ENCODE measurements around the gene PUDP. TPM values are rescaled to one million over a fixed set of nuclear protein-coding genes. Genes with fewer than 3 reads are reported as not detected.
"Not testable (repeated sequence)": the region's sequence is repeated elsewhere in the genome, so short reads cannot be mapped to it uniquely, and the experiment has no call there.

The PUDP gene
- total RNA-seq, 1 donor from 2014 or later = 18.4 TPM

GRCh38 chrX:7019555-7019954 is 128.4 kb downstream of the PUDP start:
- Mint-ChIP-seq H3K27me3 (ENCODE audit: unreplicated experiment) (no peaks in the 10 kb centered on the region), H3K36me3 (ENCODE audit: unreplicated experiment) (no peaks in the 10 kb centered on the region), H3K4me1 (ENCODE audit: unreplicated experiment) (no peaks in the 10 kb centered on the region), H3K9me3 (ENCODE audit: unreplicated experiment) (no peaks in the 10 kb centered on the region), H3K27ac (ENCODE audit: unreplicated experiment) (no peak overlapping the region), H3K4me3 (ENCODE audit: unreplicated experiment) (no peak overlapping the region)
- DNase-seq (ENCODE audit: extremely low spot score, unreplicated experiment) = no peak
- TF ChIP-seq, protein P1, sequence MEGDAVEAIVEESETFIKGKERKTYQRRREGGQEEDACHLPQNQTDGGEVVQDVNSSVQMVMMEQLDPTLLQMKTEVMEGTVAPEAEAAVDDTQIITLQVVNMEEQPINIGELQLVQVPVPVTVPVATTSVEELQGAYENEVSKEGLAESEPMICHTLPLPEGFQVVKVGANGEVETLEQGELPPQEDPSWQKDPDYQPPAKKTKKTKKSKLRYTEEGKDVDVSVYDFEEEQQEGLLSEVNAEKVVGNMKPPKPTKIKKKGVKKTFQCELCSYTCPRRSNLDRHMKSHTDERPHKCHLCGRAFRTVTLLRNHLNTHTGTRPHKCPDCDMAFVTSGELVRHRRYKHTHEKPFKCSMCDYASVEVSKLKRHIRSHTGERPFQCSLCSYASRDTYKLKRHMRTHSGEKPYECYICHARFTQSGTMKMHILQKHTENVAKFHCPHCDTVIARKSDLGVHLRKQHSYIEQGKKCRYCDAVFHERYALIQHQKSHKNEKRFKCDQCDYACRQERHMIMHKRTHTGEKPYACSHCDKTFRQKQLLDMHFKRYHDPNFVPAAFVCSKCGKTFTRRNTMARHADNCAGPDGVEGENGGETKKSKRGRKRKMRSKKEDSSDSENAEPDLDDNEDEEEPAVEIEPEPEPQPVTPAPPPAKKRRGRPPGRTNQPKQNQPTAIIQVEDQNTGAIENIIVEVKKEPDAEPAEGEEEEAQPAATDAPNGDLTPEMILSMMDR (IDR thresholded peaks at IDR 0.05) = no peak

DNA sequence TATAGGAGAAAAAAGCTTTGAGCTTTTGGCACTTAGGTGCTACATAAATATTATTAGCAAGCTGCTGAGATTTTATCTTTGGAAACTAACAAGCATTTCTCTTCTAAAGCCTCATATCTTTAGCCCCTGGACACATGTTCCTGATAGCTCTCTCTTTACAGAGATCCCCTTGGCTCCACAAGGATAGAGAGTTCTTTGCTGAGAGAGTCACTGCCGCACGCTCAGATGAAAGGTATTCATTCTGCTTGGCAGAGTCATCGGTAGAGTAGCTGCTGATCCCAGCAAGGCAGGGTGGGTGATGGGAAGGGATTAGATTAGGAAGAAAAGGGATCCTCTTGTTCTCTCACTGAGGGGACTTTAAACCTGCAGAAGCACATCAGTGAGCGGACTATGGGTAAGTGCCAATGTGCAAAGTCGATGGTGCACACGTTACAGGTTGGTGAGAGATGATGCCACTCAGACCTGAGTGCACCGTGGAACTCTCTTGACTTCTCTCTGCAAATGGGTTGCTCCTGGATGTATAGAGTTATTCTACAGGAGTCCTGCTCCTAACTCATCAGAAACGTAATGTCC is 135.6 kb downstream of the PUDP start:
- not testable (repeated sequence) for DNase-seq (ENCODE audit: extremely low spot score, unreplicated experiment); H3K4me1 Mint-ChIP-seq (ENCODE audit: unreplicated experiment); H3K36me3 Mint-ChIP-seq (ENCODE audit: unreplicated experiment); H3K4me3 Mint-ChIP-seq (ENCODE audit: unreplicated experiment); H3K9me3 Mint-ChIP-seq (ENCODE audit: unreplicated experiment); H3K27ac Mint-ChIP-seq (ENCODE audit: unreplicated experiment); H3K27me3 Mint-ChIP-seq (ENCODE audit: unreplicated experiment)

- H3K4me3 Mint-ChIP-seq (ENCODE audit: unreplicated experiment); H3K27ac Mint-ChIP-seq (ENCODE audit: unreplicated experiment); H3K9me3 Mint-ChIP-seq (ENCODE audit: unreplicated experiment); H3K36me3 Mint-ChIP-seq (ENCODE audit: unreplicated experiment); DNase-seq (ENCODE audit: extremely low spot score, unreplicated experiment); H3K27me3 Mint-ChIP-seq (ENCODE audit: unreplicated experiment); H3K4me1 Mint-ChIP-seq (ENCODE audit: unreplicated experiment): not testable (repeated sequence)
Measured at GRCh38 chrX:7010897-7011296, 137.1 kb downstream of the PUDP start.

GRCh38 chrX:7007328-7007727 is 140.6 kb downstream of the PUDP start:
- not testable (repeated sequence) for H3K9me3 Mint-ChIP-seq (ENCODE audit: unreplicated experiment); H3K4me3 Mint-ChIP-seq (ENCODE audit: unreplicated experiment); H3K4me1 Mint-ChIP-seq (ENCODE audit: unreplicated experiment); DNase-seq (ENCODE audit: extremely low spot score, unreplicated experiment); H3K27me3 Mint-ChIP-seq (ENCODE audit: unreplicated experiment); H3K36me3 Mint-ChIP-seq (ENCODE audit: unreplicated experiment); H3K27ac Mint-ChIP-seq (ENCODE audit: unreplicated experiment)

Small RNA genes lying within 50 kb of the gene (microRNA-seq; reads per million reads assigned to microRNA genes)
- not detected for gene MIR4767 (ENCODE audit: unreplicated experiment)

Other genes with a start within 250 kb of the PUDP start
- 13.3 and 13.5 TPM in 2 replicates for gene STS, start 441 bp downstream of the PUDP start, total RNA-seq